ENCODE data around the gene KIAA1549. TPM values are rescaled to one million over a fixed set of nuclear protein-coding genes. Genes with fewer than 3 reads are reported as not detected.

The KIAA1549 gene
- total and polyA plus RNA-seq, 10 of the 15 experiments (the other 5 are each of a cell fraction or from before 2014, with no cell fraction given): 0.02 to 0.82 (median 0.22) TPM

GRCh38 chr7:138832966-138833365, 148.2 kb downstream of the KIAA1549 start:
- no peaks in the 10 kb centered on the region for H4K20me1 ChIP-seq (ENCODE audit: control insufficient read depth, insufficient read depth)
- ATAC-seq (no peak), DNase-seq (ENCODE audit: low read depth, low spot score) (no peak), FAIRE-seq (no peak)
- SMC1A ChIA-PET (ENCODE audit: uncharacterized antibody, unreplicated experiment): no interaction called here
- H3K9me3 ChIP-seq (replicated peaks; ENCODE audit: control insufficient read depth, insufficient read depth, low read length): no peaks in the 10 kb centered on the region
- 72% methylated on average over 10 of the region's 10 CpGs for WGBS (ENCODE audit: insufficient coverage, insufficient replicate concordance, low lambda C conversion rate, missing lambda C conversion rate)
- H3K27me3 ChIP-seq (replicated peaks in 1 of 2; ENCODE audit: control insufficient read depth in 2 of 2, insufficient read depth in 2 of 2, low read length in 1 of 2): no peaks in the 10 kb centered on the region
- H3K36me3 ChIP-seq (ENCODE audit: control insufficient read depth in 2 of 2, insufficient read depth in 2 of 2, low read length in 1 of 2): no peaks in the 10 kb centered on the region
- H3K27ac ChIP-seq (ENCODE audit: control insufficient read depth, insufficient read depth): no peak overlapping the region
- intact Hi-C loops (cut with micrococcal nuclease; ENCODE audit: unreplicated experiment) (no loop called here), in situ Hi-C loops (cut with MboI) (no loop called here)
- H3K4me3 ChIP-seq: no peak overlapping the region
- CTCF ChIA-PET: interaction anchor here (1.3 kb wide), 1 partner anchor 53 kb away, joined by 4 read pairs; no protein-coding TSS in a partner anchor
- no peak overlapping the region for H3K9ac ChIP-seq (ENCODE audit: control insufficient read depth, insufficient read depth, low read length)
- H2AFZ ChIP-seq (ENCODE audit: control insufficient read depth, low read depth, low read length): no peak overlapping the region
- TF ChIP-seq JUNB (IDR thresholded peaks at IDR 0.05) (no peak), CHD4 (IDR thresholded peaks at IDR 0.05) (no peak), ZNF622 (IDR thresholded peaks at IDR 0.05) (no peak), BCLAF1 (IDR thresholded peaks at IDR 0.05) (no peak), KDM1A (IDR thresholded peaks at IDR 0.05; ENCODE audit: borderline replicate concordance) (no peak), EED (IDR thresholded peaks at IDR 0.05; ENCODE audit: low read depth) (no peak), SPI1 (IDR thresholded peaks at IDR 0.05; ENCODE audit: borderline replicate concordance, insufficient read depth, low read depth, low read length) (no peak), ZBTB40 (IDR thresholded peaks at IDR 0.05; ENCODE audit: borderline replicate concordance) (no peak), HDGF (IDR thresholded peaks at IDR 0.05) (no peak), ZZZ3 (IDR thresholded peaks at IDR 0.05; ENCODE audit: control insufficient read depth, insufficient read length, low read depth) (no peak), SUZ12 (IDR thresholded peaks at IDR 0.05; ENCODE audit: unreplicated experiment) (no peak), HDAC2 (IDR thresholded peaks at IDR 0.05) (no peak), HCFC1 (IDR thresholded peaks at IDR 0.05; ENCODE audit: low read length) (no peak), NBN (IDR thresholded peaks at IDR 0.05) (no peak), POU2F2 (IDR thresholded peaks at IDR 0.05; ENCODE audit: borderline replicate concordance, low read depth, low read length) (no peak), TCF12 (IDR thresholded peaks at IDR 0.05; ENCODE audit: low read depth, low read length) (no peak), SKIL (IDR thresholded peaks at IDR 0.05; ENCODE audit: low read depth, poor library complexity, severe bottlenecking) (no peak), RB1 (IDR thresholded peaks at IDR 0.05; ENCODE audit: borderline replicate concordance) (no peak)
- BruUV-seq (replicated peaks): no TSS peak
- RAD21 ChIA-PET (ENCODE audit: unreplicated experiment): no interaction called here
- no peak overlapping the region for H3K4me2 ChIP-seq (ENCODE audit: control insufficient read depth, insufficient read depth)
- no peaks in the 10 kb centered on the region for H3K79me2 ChIP-seq (ENCODE audit: control insufficient read depth, insufficient read depth, low read length)
- H3K4me1 ChIP-seq (ENCODE audit: control insufficient read depth, insufficient read depth, low read length): no peaks in the 10 kb centered on the region
- POLR2A ChIA-PET: no interaction called here
